Right atrium auricular region (tissue), 2 donors: ENCODE measurements around the gene SLC5A3. TPM values are rescaled to one million over a fixed set of nuclear protein-coding genes. Genes with fewer than 3 reads are reported as not detected.

Experiments used
- DNase-seq: peaks from one replicate; pipeline ENCODE4 v3.0.0-alpha.2; 2019; ENCODE audit warnings: low spot score
- H3K27ac ChIP-seq, 2 donors: fragments of 200-600 bp; sonication (generic); 1 replicate in 1 of 2; 2 replicates in 1 of 2; pipeline ENCODE4 v1.5.1; 2016 to 2019
- H3K27me3 ChIP-seq, 2 donors: fragments of 200-600 bp; sonication (generic); one replicate each; pipeline versions ENCODE4 v1.5.1 to v1.6.0; 2017 to 2019
- H3K36me3 ChIP-seq: fragments of 200-600 bp; sonication (generic); one replicate; pipeline ENCODE4 v1.5.1; 2016
- H3K4me1 ChIP-seq, 2 donors: fragments of 200-600 bp; sonication (generic); one replicate each; pipeline versions ENCODE4 v1.5.1 to v1.6.0; 2017 to 2019
- H3K4me3 ChIP-seq, 2 donors: fragments of 200-600 bp; sonication (generic); 1 replicate in 1 of 2; 2 replicates in 1 of 2; pipeline ENCODE4 v1.5.1; 2017 to 2019; ENCODE audit warnings: mild to moderate bottlenecking in 1 of 2, moderate library complexity in 1 of 2
- H3K9me3 ChIP-seq, 2 donors: fragments of 200-600 bp; sonication (generic); one replicate each; pipeline ENCODE4 v1.5.1; 2019
- total RNA-seq, 2 donors: library from RNA; depleted of rRNA; stranded (reverse); fragments of >200 nt; gene quantifications; one replicate each; pipeline ENCODE4 v1.1.0, GENCODE V29; 2016
- TF ChIP-seq, protein P1 (sequence below), 2 donors: fragments of 200-600 bp; sonication (generic); IDR thresholded peaks; one replicate each; pipeline ENCODE4 v1.5.1; 2019; ENCODE audit warnings: antibody characterized with exemption in 2 of 2

SLC5A3 gene
- total RNA-seq, 2 donors from 2014 or later = 4.4 to 4.6 TPM

DNA sequence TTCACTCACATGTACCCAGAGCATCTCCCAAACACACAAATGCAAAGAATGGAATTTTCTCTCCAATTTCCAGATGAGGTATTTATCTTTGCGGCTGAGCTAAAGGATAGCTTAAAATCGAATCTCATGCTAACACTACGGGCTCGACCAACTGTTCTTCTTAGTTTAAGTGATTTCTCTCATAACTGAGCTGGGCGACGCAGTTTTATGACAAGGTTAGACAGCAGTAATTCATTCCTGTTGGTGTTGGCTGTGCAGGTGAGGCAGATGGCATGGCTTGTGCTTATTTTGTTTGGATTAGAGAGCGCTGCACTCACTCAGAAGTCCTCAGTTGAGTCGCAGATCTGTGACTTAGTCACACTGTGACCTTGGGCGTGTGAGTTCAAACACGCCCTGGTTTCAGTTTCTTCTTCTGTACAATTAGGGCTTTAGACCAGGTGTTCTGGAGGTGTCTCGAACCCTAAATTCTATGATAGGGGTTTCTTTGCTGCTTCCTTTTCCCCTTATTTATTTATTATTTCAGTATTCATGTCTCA lies 41.5 kb upstream of the SLC5A3 start:
- H3K36me3 ChIP-seq = no peaks in the 10 kb centered on the region
- H3K9me3 ChIP-seq = no peaks in the 10 kb centered on the region
- H3K27ac ChIP-seq = no peak overlapping the region
- H3K4me3 ChIP-seq = no peak overlapping the region
- H3K4me1 ChIP-seq = no peaks in the 10 kb centered on the region
- TF ChIP-seq, protein P1, sequence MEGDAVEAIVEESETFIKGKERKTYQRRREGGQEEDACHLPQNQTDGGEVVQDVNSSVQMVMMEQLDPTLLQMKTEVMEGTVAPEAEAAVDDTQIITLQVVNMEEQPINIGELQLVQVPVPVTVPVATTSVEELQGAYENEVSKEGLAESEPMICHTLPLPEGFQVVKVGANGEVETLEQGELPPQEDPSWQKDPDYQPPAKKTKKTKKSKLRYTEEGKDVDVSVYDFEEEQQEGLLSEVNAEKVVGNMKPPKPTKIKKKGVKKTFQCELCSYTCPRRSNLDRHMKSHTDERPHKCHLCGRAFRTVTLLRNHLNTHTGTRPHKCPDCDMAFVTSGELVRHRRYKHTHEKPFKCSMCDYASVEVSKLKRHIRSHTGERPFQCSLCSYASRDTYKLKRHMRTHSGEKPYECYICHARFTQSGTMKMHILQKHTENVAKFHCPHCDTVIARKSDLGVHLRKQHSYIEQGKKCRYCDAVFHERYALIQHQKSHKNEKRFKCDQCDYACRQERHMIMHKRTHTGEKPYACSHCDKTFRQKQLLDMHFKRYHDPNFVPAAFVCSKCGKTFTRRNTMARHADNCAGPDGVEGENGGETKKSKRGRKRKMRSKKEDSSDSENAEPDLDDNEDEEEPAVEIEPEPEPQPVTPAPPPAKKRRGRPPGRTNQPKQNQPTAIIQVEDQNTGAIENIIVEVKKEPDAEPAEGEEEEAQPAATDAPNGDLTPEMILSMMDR (IDR thresholded peaks at IDR 0.05) = no peak
- no peak for DNase-seq
- no peaks in the 10 kb centered on the region for H3K27me3 ChIP-seq

DNA sequence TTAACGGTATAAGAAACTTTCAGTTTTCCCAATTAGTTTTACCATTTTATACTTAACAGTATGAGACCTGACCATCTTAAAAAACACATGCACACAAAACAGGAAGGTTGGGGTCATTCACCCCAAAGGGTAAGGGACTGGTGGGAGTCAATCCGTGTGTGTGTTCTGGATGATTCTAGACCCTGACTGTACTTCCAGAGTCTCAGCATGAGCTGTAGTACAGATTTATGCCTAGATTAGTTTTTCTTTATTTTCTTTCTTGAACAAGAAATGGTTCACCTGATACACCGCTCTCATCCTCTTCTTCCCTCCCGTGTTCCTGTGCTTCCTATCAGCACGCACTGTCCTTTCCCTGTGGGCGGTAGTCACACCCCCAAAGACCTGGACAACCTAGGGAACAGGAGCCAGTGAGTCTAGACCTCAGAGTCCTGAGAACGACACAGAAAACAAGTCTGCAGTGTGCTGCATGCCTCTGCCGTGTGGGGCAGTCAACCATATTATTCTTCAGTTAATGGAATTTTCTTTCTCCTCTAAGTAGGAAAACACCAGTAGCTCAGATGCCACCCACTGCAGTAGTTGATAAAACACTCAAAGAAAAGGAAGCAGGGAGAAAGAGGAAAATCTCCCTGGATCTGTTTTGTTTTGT lies 38.9 kb upstream of the SLC5A3 start:
- Histone ChIP-seq H3K27me3 (no peaks in the 10 kb centered on the region), H3K36me3 (no peaks in the 10 kb centered on the region), H3K4me1 (no peaks in the 10 kb centered on the region), H3K27ac (no peak overlapping the region), H3K4me3 (no peak overlapping the region), H3K9me3 (no peaks in the 10 kb centered on the region)
- TF ChIP-seq, protein P1 (IDR thresholded peaks at IDR 0.05) = no peak
- no peak for DNase-seq

DNA sequence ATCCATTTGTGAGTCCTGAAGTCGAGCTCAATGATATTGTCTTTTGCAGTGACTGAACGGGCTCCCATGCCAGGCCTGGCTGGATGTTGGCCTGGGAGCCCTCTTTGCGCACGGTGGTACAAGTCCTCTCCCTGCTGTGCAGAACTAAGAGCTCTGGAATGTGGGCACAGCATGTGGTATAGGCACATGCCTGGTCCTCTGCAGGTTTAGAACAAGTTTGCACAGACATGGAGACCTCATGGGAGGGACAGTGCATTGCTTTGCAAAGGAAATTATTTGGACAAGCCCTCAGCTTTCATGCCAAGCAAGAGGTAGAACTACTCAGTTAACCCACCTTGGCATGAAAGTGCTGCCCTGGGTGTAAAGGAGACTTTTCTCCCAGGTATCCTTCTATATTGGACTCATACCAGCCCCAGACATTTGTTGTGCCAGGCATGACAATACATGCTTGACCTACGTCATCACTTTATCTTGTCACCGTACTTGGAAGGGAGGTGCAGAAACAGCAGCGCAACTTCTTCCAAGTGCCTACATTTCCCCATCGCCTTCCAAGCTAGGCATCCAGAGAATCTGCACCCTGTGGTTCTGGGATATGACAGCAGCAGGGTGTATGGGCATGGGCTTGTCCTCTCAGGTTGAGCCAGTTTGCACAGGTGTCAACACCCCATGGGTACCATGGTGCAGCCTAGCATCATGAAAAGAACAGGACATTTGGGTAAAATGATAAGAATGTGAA lies 37.6 kb upstream of the SLC5A3 start:
- Histone ChIP-seq H3K27me3 (no peaks in the 10 kb centered on the region), H3K9me3 (no peaks in the 10 kb centered on the region), H3K36me3 (no peaks in the 10 kb centered on the region), H3K4me3 (no peak overlapping the region), H3K4me1 (no peaks in the 10 kb centered on the region), H3K27ac (no peak overlapping the region)
- DNase-seq = no peak
- TF ChIP-seq, protein P1 (IDR thresholded peaks at IDR 0.05) = no peak

DNA sequence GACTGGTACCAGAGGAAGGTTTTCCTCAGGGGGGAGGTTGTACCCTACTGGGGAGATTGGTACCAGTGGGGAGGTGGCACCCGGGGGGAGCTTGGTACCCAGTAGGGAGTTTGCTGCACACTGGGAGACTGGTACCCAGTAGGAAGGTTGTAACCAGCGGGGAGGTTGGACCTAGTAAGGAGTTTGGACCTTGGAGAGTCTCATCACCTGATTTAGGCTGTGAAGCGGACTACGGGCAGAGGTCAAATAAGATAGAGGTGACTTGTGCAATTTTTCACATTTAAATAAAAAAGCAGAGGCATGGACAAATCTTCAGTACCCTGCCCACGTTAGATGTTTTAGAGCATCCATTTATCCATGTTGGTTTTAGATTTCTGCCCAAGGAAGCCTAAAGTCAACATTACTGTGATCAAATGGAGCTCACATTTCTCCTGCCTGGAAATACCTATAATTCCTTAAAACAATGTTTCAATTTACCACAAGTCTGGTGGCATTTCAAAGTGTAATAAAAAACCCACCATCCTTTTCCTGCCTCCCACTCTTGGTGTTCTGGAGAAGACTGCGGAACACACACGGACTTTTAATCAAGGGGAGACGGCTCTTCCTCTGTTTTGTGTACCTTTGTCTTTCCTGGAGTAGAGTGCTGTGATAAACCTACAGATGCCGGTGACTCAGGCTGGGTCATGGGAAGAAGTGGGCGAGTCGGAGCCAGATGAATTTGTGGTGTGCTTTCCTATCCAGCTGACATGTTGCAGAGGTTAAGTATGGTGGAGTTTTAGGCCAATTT lies 36.2 kb upstream of the SLC5A3 start:
- H3K9me3 ChIP-seq = no peaks in the 10 kb centered on the region
- H3K4me3 ChIP-seq = no peak overlapping the region
- no peaks in the 10 kb centered on the region for H3K4me1 ChIP-seq
- TF ChIP-seq, protein P1 (IDR thresholded peaks at IDR 0.05) = no peak
- no peak overlapping the region for H3K27ac ChIP-seq
- no peaks in the 10 kb centered on the region for H3K36me3 ChIP-seq
- no peaks in the 10 kb centered on the region for H3K27me3 ChIP-seq
- no peak for DNase-seq

DNA sequence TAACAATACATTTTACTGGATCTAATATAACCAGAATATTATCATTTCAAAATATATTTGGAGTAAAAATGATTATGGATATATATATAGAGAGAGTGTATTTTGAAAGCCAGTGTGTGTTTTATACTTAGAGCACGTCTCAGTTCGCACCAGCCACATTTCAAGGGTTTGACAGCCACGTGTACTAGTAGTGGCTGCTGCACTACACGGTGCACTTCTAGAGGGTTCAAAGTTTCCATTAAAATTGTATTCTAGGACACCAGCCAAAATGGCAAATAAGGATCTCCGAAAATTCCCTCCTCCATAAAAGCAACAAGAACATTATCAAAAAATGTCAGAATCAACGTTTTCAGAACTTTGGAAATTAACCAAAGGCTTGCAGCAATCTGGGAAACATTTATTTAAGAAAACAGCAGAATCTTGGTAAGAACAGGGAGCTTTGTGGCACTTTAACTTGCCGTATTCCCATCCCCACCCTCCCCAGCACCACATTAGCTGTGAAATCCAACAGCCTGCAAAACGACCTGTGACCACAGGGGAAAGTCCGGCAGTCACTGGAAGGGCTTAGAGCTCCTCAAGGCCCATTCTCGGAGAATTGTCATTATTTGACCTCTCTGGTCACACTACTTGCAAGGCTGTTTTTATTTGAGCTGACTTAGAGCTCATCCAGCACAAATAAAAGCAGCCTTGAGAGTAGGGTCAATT lies 33.5 kb upstream of the SLC5A3 start:
- no peak for DNase-seq
- H3K27ac ChIP-seq = no peak overlapping the region
- TF ChIP-seq, protein P1 (IDR thresholded peaks at IDR 0.05) = no peak
- H3K27me3 ChIP-seq = no peaks in the 10 kb centered on the region
- H3K4me1 ChIP-seq = no peaks in the 10 kb centered on the region
- H3K9me3 ChIP-seq = no peaks in the 10 kb centered on the region
- no peaks in the 10 kb centered on the region for H3K36me3 ChIP-seq
- no peak overlapping the region for H3K4me3 ChIP-seq
